ENCODE results near the gene ANTKMT. TPM values are rescaled to one million over a fixed set of nuclear protein-coding genes. Genes with fewer than 3 reads are reported as not detected.
A peak's percentile ranks its signal among the peaks of the same experiment; 100 is the strongest.

Gene ANTKMT
- total and polyA plus RNA-seq, 2 donors (not counting 3 experiments of a cell fraction or from before 2014, with no cell fraction given): 26.1 to 27.9 TPM

DNA sequence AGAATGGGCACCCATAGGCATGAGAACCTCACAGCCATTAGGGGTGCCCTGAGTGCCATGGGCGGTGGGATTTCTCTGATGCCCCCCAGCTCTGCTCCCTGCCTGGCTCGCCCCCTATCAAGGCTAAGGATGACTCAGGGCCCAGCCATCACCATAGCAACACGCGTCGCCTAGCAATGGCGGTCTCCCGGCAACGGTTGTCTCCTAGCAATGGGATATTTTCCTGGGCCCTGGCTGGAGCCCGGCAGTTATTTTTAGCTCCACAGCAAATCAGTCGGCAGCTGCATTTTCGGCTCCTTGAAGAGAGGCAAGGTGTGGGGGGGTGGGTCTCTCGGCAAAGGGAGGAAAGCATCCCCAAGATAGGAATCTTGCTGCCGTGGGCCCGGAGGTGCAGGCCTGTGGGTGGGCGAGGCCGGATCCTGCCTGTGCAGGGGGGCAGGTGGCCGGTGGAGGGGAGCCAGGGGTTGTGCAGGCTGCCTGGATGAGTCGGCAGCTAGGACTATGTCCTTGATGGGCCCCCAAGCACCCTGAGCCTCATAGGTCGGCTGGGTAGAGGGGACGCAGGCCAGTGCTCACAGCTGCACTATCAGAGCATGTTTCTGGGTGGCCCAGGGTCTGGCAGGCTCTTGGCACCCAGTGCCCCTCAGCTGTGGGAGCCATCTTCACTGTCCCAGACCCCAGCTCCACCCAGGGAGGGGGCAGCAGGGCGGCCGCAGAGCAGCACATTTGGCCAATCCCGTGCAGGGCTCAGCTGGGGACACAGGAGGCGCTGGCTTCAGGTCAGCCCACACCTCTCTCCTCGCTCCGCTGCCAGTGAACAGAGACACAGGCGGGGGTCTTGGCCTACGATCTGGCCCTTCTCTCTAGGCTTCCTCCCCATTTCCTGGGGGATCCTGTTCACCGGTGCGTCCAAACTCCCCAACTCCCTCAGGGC is 11.1 kb upstream of the ANTKMT start:
- no peaks in the 10 kb centered on the region for H4K20me1 ChIP-seq (replicated peaks; ENCODE audit: control insufficient read depth, extremely low read depth, insufficient read depth, low read length)
- no peaks in the 10 kb centered on the region for H3K79me2 ChIP-seq (ENCODE audit: control insufficient read depth, insufficient read depth, low read length)
- no peak overlapping the region for H3K4me3 ChIP-seq (replicated peaks in 1 of 3; ENCODE audit: insufficient read depth in 1 of 3, low read depth in 1 of 3, low read length in 3 of 3)
- H3K4me2 ChIP-seq (ENCODE audit: insufficient read depth, low read length): no peak overlapping the region
- peaks cover 5% of the 10 kb centered on the region for H3K4me1 ChIP-seq (ENCODE audit: control insufficient read depth, extremely low read depth, insufficient read depth, low read length)
- DNase-seq (ENCODE audit: low read depth, low spot score) (no peak), FAIRE-seq (no peak)
- no peaks in the 10 kb centered on the region for H3K9me3 ChIP-seq (replicated peaks; ENCODE audit: control insufficient read depth, insufficient read depth, low read length)
- no peak overlapping the region for H3K27ac ChIP-seq (ENCODE audit: insufficient read depth, low read depth, low read length)
- dilution Hi-C loops (cut with MboI; ENCODE audit: extremely low pct_ligation_motif_present, low sequenced_read_pairs): no loop called here
- H3K9me1 ChIP-seq (replicated peaks; ENCODE audit: control insufficient read depth, extremely low read depth, insufficient read depth, low read length): no peaks in the 10 kb centered on the region
- CTCF ChIA-PET: interaction anchor here (1.0 to 2.4 kb wide), 4 partner anchors 10 to 347 kb away, joined by 3 to 17 read pairs (median 4); partner anchors contain the start of gene WDR24
- peaks cover 14 to 22% of the 10 kb centered on the region in 2 experiments for H3K27me3 ChIP-seq (ENCODE audit: control insufficient read depth in 2 of 2, insufficient read depth in 2 of 2, low read length in 2 of 2)
- no peak overlapping the region for H3K9ac ChIP-seq (replicated peaks; ENCODE audit: extremely low read depth, insufficient read depth, low read length)
- no peaks in the 10 kb centered on the region for H3K36me3 ChIP-seq (ENCODE audit: control insufficient read depth in 2 of 2, extremely low read depth in 1 of 2, insufficient read depth in 2 of 2, low read length in 2 of 2)
- POLR2A ChIA-PET: no interaction called here
- no TSS peak for BruUV-seq (replicated peaks)
- peak; percentile 16 for TF ChIP-seq FOS (IDR thresholded peaks at IDR 0.05; ENCODE audit: borderline replicate concordance, insufficient read depth, low read length)
- TF ChIP-seq, protein P1, sequence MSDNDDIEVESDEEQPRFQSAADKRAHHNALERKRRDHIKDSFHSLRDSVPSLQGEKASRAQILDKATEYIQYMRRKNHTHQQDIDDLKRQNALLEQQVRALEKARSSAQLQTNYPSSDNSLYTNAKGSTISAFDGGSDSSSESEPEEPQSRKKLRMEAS (IDR thresholded peaks at IDR 0.05; ENCODE audit: insufficient read depth, insufficient read length): peak; percentile 34
- TF ChIP-seq POLR2AphosphoS5 (IDR thresholded peaks at IDR 0.05; ENCODE audit: insufficient read depth, low read depth, low read length): no peak
- H2AFZ ChIP-seq (ENCODE audit: low read depth, low read length): no peak overlapping the region
- intact Hi-C loops (cut with micrococcal nuclease): no loop called here

DNA sequence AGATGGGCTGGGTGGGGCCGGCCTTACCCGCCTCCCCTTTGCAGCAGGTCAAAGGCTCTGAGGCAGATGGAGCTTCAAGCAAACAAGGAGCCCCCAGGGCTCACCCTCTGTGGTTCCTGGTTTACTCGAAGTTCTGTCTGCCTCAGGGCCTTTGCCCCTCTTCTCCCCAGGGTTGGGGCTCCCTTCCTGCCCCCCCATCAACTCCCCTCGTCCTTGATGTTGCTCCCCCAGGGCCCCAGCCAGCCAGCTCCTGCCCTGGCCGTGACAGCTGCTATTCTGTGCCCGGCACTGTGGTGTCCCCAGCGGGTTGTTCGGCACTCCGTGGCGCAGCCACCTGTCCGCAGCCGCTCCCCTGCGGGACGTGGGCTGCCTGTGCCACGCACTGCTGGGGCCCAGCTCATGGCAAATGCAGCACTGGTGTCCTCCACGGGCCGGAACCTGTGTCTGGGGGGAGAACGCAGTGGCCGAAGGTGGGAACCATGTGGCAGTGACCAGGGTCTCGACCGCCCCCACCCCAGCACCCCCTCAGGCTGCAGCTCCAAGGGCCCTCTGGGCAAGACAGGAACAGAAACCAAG is 10.4 kb upstream of the ANTKMT start:
- Histone ChIP-seq H3K36me3 (ENCODE audit: control insufficient read depth in 2 of 2, extremely low read depth in 1 of 2, insufficient read depth in 2 of 2, low read length in 2 of 2) (no peaks in the 10 kb centered on the region), H3K4me3 (replicated peaks in 1 of 3; ENCODE audit: insufficient read depth in 1 of 3, low read depth in 1 of 3, low read length in 3 of 3) (no peak overlapping the region), H3K9ac (replicated peaks; ENCODE audit: extremely low read depth, insufficient read depth, low read length) (no peak overlapping the region), H3K9me3 (replicated peaks; ENCODE audit: control insufficient read depth, insufficient read depth, low read length) (no peaks in the 10 kb centered on the region), H4K20me1 (replicated peaks; ENCODE audit: control insufficient read depth, extremely low read depth, insufficient read depth, low read length) (no peaks in the 10 kb centered on the region), H3K9me1 (replicated peaks; ENCODE audit: control insufficient read depth, extremely low read depth, insufficient read depth, low read length) (no peaks in the 10 kb centered on the region), H3K4me1 (ENCODE audit: control insufficient read depth, extremely low read depth, insufficient read depth, low read length) (peaks cover 5% of the 10 kb centered on the region), H2AFZ (ENCODE audit: low read depth, low read length) (no peak overlapping the region), H3K79me2 (ENCODE audit: control insufficient read depth, insufficient read depth, low read length) (no peaks in the 10 kb centered on the region), H3K27me3 (ENCODE audit: control insufficient read depth in 2 of 2, insufficient read depth in 2 of 2, low read length in 2 of 2) (peaks cover 12 to 16% of the 10 kb centered on the region in 2 experiments), H3K4me2 (ENCODE audit: insufficient read depth, low read length) (no peak overlapping the region), H3K27ac (ENCODE audit: insufficient read depth, low read depth, low read length) (no peak overlapping the region)
- TF ChIP-seq GATA2 (IDR thresholded peaks at IDR 0.05; ENCODE audit: insufficient read depth, insufficient read length, low read depth, low read length): no peak
- no peak for TF ChIP-seq EZH2 (IDR thresholded peaks at IDR 0.05; ENCODE audit: borderline replicate concordance, low read depth, low read length, severe bottlenecking)
- no peak for TF ChIP-seq FOS (IDR thresholded peaks at IDR 0.05; ENCODE audit: borderline replicate concordance, insufficient read depth, low read length)
- TF ChIP-seq, protein P2, sequence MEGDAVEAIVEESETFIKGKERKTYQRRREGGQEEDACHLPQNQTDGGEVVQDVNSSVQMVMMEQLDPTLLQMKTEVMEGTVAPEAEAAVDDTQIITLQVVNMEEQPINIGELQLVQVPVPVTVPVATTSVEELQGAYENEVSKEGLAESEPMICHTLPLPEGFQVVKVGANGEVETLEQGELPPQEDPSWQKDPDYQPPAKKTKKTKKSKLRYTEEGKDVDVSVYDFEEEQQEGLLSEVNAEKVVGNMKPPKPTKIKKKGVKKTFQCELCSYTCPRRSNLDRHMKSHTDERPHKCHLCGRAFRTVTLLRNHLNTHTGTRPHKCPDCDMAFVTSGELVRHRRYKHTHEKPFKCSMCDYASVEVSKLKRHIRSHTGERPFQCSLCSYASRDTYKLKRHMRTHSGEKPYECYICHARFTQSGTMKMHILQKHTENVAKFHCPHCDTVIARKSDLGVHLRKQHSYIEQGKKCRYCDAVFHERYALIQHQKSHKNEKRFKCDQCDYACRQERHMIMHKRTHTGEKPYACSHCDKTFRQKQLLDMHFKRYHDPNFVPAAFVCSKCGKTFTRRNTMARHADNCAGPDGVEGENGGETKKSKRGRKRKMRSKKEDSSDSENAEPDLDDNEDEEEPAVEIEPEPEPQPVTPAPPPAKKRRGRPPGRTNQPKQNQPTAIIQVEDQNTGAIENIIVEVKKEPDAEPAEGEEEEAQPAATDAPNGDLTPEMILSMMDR (IDR thresholded peaks at IDR 0.05; ENCODE audit: extremely low read depth in 1 of 2, insufficient read depth in 1 of 2, low read depth in 1 of 2, low read length in 2 of 2): no peak
- TF ChIP-seq, protein P1 (IDR thresholded peaks at IDR 0.05; ENCODE audit: insufficient read depth, insufficient read length): no peak
- no peak for TF ChIP-seq POLR2A (IDR thresholded peaks at IDR 0.05; ENCODE audit: low read depth, low read length)
- no peak for TF ChIP-seq POLR2AphosphoS5 (IDR thresholded peaks at IDR 0.05; ENCODE audit: insufficient read depth, low read depth, low read length)
- TF ChIP-seq MYC (IDR thresholded peaks at IDR 0.05; ENCODE audit: low read depth, low read length): no peak
- no peak for TF ChIP-seq JUN (IDR thresholded peaks at IDR 0.05; ENCODE audit: borderline replicate concordance, insufficient read depth, insufficient read length, low read depth)
- no TSS peak for BruUV-seq (replicated peaks)
- no peak for DNase-seq (ENCODE audit: low read depth, low spot score)
- FAIRE-seq: no peak
- ChIA-PET CTCF (interaction anchor here (1.0 to 2.4 kb wide), 4 partner anchors 9 to 346 kb away, joined by 3 to 17 read pairs (median 4); partner anchors contain the start of gene WDR24), POLR2A (no interaction called here)
- intact Hi-C loops (cut with micrococcal nuclease): loop anchor here (1.0 kb wide), 1 partner anchor 75 kb away; no protein-coding TSS in a partner anchor
- dilution Hi-C loops (cut with MboI; ENCODE audit: extremely low pct_ligation_motif_present, low sequenced_read_pairs): no loop called here

Measured in endothelial cell of umbilical vein (primary cell).